ENCODE results near the gene IRX5. TPM values are rescaled to one million over a fixed set of nuclear protein-coding genes. Genes with fewer than 3 reads are reported as not detected.

The IRX5 gene
- total RNA-seq, 1 experiment from 2014 or later: 0.86 TPM

GRCh38 chr16:54936201-54936978, 5.7 kb downstream of the IRX5 start:
- BruUV-seq (replicated peaks): no TSS peak
- TF ChIP-seq, protein P1, sequence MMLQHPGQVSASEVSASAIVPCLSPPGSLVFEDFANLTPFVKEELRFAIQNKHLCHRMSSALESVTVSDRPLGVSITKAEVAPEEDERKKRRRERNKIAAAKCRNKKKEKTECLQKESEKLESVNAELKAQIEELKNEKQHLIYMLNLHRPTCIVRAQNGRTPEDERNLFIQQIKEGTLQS (IDR thresholded peaks at IDR 0.05): no peak
- TF ChIP-seq, protein P2, sequence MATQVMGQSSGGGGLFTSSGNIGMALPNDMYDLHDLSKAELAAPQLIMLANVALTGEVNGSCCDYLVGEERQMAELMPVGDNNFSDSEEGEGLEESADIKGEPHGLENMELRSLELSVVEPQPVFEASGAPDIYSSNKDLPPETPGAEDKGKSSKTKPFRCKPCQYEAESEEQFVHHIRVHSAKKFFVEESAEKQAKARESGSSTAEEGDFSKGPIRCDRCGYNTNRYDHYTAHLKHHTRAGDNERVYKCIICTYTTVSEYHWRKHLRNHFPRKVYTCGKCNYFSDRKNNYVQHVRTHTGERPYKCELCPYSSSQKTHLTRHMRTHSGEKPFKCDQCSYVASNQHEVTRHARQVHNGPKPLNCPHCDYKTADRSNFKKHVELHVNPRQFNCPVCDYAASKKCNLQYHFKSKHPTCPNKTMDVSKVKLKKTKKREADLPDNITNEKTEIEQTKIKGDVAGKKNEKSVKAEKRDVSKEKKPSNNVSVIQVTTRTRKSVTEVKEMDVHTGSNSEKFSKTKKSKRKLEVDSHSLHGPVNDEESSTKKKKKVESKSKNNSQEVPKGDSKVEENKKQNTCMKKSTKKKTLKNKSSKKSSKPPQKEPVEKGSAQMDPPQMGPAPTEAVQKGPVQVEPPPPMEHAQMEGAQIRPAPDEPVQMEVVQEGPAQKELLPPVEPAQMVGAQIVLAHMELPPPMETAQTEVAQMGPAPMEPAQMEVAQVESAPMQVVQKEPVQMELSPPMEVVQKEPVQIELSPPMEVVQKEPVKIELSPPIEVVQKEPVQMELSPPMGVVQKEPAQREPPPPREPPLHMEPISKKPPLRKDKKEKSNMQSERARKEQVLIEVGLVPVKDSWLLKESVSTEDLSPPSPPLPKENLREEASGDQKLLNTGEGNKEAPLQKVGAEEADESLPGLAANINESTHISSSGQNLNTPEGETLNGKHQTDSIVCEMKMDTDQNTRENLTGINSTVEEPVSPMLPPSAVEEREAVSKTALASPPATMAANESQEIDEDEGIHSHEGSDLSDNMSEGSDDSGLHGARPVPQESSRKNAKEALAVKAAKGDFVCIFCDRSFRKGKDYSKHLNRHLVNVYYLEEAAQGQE (IDR thresholded peaks at IDR 0.05; ENCODE audit: low read depth): no peak
- TF ChIP-seq SP1 (IDR thresholded peaks at IDR 0.05; ENCODE audit: low read depth) (no peak), CBX3 (IDR thresholded peaks at IDR 0.05; ENCODE audit: low read depth) (no peak), SIN3A (IDR thresholded peaks at IDR 0.05; ENCODE audit: low read depth) (no peak), EZH2phosphoT487 (IDR thresholded peaks at IDR 0.05; ENCODE audit: borderline replicate concordance) (no peak), TCF7L2 (IDR thresholded peaks at IDR 0.05; ENCODE audit: borderline replicate concordance, extremely low read depth, insufficient read depth, insufficient read length) (no peak), CEBPB (IDR thresholded peaks at IDR 0.05; ENCODE audit: low read depth) (no peak), ZNF274 (IDR thresholded peaks at IDR 0.05; ENCODE audit: low read depth, low read length) (no peak), POLR2A (IDR thresholded peaks at IDR 0.05; ENCODE audit: borderline replicate concordance, extremely low read depth, insufficient read depth, insufficient read length) (no peak), EGR1 (IDR thresholded peaks at IDR 0.05; ENCODE audit: low read depth) (no peak), ZFX (IDR thresholded peaks at IDR 0.05) (no peak)
- TF ChIP-seq, protein P3, sequence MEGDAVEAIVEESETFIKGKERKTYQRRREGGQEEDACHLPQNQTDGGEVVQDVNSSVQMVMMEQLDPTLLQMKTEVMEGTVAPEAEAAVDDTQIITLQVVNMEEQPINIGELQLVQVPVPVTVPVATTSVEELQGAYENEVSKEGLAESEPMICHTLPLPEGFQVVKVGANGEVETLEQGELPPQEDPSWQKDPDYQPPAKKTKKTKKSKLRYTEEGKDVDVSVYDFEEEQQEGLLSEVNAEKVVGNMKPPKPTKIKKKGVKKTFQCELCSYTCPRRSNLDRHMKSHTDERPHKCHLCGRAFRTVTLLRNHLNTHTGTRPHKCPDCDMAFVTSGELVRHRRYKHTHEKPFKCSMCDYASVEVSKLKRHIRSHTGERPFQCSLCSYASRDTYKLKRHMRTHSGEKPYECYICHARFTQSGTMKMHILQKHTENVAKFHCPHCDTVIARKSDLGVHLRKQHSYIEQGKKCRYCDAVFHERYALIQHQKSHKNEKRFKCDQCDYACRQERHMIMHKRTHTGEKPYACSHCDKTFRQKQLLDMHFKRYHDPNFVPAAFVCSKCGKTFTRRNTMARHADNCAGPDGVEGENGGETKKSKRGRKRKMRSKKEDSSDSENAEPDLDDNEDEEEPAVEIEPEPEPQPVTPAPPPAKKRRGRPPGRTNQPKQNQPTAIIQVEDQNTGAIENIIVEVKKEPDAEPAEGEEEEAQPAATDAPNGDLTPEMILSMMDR (IDR thresholded peaks at IDR 0.05 in 2 of 3, conservative IDR thresholded peaks at IDR 0.05 in 1 of 3; ENCODE audit: borderline replicate concordance in 1 of 3, insufficient read depth in 1 of 3, low read depth in 2 of 3, low read length in 2 of 3): no peak
- TF ChIP-seq, protein P4, sequence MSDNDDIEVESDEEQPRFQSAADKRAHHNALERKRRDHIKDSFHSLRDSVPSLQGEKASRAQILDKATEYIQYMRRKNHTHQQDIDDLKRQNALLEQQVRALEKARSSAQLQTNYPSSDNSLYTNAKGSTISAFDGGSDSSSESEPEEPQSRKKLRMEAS (IDR thresholded peaks at IDR 0.05): no peak
- RAD21 ChIA-PET (ENCODE audit: low non-redundant PET in 1 of 2, low total read pairs in 2 of 2, uncharacterized antibody in 2 of 2, unreplicated experiment in 2 of 2): no interaction called here
- H3K9me3 ChIP-seq (ENCODE audit: control insufficient read depth in 1 of 2, insufficient read depth in 1 of 2, low read depth in 1 of 2, low read length in 2 of 2): no peaks in the 10 kb centered on the region
- ATAC-seq (no peak), DNase-seq (ENCODE audit: low read depth, low spot score) (no peak)
- H3K9me2 ChIP-seq (ENCODE audit: insufficient read depth): no peaks in the 10 kb centered on the region
- H3K79me2 ChIP-seq (ENCODE audit: insufficient read depth, low read length): no peaks in the 10 kb centered on the region
- no peak overlapping the region for H3K4me2 ChIP-seq (ENCODE audit: low read length)
- no peak overlapping the region for H3K4me3 ChIP-seq (replicated peaks in 1 of 2; ENCODE audit: low read depth in 1 of 2, low read length in 2 of 2)
- POLR2A ChIA-PET: no interaction called here
- H4K20me1 ChIP-seq (ENCODE audit: insufficient read depth): no peaks in the 10 kb centered on the region
- no peaks in the 10 kb centered on the region for H3K4me1 ChIP-seq (ENCODE audit: control insufficient read depth in 1 of 2, insufficient read depth in 2 of 2, low read length in 2 of 2)
- no peak overlapping the region for H2AFZ ChIP-seq (ENCODE audit: low read depth, low read length, poor library complexity, severe bottlenecking)
- CTCF ChIA-PET: no interaction called here
- H3K27ac ChIP-seq (ENCODE audit: low read depth, low read length): no peak overlapping the region
- H3K9ac ChIP-seq (ENCODE audit: low read length): no peak overlapping the region
- intact Hi-C loops (cut with micrococcal nuclease): no loop called here
- no peaks in the 10 kb centered on the region for H3K36me3 ChIP-seq (ENCODE audit: control insufficient read depth in 1 of 2, insufficient read depth in 2 of 2, low read length in 2 of 2)
- H3K27me3 ChIP-seq (ENCODE audit: insufficient read depth, low read length): no peaks in the 10 kb centered on the region
